Frontal cortex (tissue), 4 donors: Measurements from ENCODE around the gene IGF2R. TPM values are rescaled to one million over a fixed set of nuclear protein-coding genes. Genes with fewer than 3 reads are reported as not detected.

Experiments
- DNase-seq, 2 donors: peaks; one replicate each; pipeline ENCODE4 v3.0.0; 2012; ENCODE audit warnings: low spot score in 2 of 2
- FAIRE-seq: peaks from 2 replicates; lab custom pipeline; 2012; peaks lifted over from hg19 to GRCh38; lab: Jason Lieb, UNC
- total RNA-seq: library from RNA; depleted of rRNA; stranded (reverse); fragments of >200 nt; gene quantifications from one replicate; pipeline ENCODE4 v1.2.3, GENCODE V29; 2014
- donor health status: control.
- donor health status: control.
- donor health status: control.

IGF2R gene
- total RNA-seq, 1 donor from 2014 or later, result 20.8 TPM

DNA sequence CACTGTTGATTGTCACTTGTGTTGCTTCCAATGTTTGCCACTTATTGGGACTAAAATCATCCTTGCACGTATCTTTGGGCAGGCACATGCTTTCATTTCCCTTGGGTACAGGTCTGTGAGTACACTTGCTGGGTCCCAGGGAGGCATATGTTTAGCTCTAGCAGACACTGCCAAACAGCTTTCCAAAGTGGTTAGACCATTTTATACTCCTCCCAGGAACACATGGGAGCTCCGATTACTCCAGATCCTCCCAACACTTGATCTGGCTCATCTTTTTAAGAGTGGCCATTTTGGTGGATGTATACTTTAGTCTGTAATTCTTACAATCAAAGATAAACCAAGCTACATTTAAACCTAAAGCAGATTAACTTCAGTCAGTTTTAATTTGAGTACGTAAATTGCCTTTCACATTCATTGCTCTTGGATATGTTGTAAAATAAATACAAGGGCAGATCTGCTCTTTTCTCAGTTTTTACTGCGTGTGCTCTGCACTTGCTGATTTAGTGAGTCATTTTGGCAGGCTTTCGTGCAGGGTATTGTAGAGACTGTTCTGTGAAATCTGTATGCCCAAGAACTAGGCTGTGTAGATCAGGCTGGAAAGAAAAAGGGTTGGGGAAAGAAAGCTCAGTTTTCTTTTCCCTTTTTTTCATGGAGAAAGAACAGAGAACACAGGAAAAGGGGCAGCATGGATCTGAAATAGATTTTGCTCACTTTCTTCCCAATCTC is 172.3 kb downstream of the IGF2R start:
- DNase-seq, result no peak
- FAIRE-seq, result no peak

- DNase-seq (no peak), FAIRE-seq (no peak)
These were observed 173.3 kb downstream of the IGF2R start for GRCh38 chr6:160142115-160142715.

DNA sequence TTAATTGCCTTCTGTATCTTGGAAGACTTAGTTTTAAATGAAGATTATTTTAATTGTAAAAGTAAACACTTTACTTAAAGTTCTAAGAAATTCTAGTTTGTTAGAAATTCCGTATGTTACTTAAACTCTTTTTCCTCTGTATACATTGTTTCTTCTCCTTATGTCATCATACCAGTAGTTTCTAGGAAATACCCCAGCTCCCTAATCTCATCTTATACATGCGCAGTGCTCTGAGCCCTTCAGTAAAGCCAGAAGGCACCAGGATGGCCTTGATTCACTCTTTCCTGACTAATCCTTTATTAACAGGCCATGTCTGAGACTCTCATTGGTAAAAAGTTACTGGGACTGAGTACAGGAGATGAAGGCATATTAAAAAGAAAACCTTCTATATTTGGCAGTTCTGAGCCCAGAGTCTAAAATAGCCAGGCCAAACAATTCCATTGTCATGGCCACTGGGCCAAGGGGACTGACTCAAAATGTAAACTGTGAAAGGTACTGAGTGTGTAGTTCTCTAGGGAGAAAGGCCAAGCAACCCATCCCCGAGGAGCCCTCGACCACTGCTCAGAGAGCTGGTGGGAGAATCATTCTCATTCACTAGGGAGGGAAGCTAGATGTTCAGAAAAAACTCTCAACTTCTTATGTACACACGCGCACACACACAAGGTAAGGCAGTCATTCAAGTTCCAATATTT is 177.7 kb downstream of the IGF2R start:
- DNase-seq (no peak), FAIRE-seq (no peak)

DNA sequence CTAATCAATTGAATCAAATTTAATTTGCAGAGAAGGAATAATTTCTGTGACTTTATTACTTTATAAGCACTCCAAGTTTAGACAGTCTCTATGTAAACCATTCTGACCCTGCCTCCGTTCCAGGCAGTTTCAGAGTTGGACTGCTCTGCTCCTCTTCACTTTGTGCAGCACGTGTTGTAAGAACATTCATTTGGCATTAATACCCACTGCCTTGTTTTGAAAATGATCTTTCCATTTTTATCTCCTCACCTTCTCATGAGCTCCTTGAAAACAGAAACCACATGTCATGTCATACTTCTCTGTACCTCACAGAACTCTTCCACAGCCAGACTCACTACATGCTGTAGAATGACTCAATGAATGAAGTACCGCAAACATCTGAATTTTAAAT is 178.3 kb downstream of the IGF2R start:
- no peak for DNase-seq
- FAIRE-seq, result no peak

- no peak for FAIRE-seq
- no peak for DNase-seq
These were observed 185.6 kb downstream of the IGF2R start for GRCh38 chr6:160154471-160154870.

DNA sequence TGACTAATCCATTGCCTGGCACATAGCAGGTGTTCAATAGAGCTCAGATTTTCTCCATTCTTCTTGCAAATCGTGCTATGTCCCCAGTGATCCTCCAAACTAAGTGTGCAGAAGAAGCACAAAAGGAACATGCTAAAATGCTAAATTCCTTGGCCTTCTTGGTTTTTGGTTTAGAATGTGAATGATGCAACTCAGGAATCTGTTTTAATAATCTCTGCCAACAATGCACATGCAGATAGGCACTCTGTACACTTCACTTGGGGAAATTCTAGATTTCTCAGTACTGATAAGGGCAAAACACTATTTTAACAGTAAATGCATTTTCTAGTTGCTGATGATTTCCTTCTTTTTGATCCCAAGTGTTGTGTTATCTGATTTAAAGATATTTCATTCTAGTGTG is 188.0 kb downstream of the IGF2R start:
- no peak for FAIRE-seq
- DNase-seq, result no peak

DNA sequence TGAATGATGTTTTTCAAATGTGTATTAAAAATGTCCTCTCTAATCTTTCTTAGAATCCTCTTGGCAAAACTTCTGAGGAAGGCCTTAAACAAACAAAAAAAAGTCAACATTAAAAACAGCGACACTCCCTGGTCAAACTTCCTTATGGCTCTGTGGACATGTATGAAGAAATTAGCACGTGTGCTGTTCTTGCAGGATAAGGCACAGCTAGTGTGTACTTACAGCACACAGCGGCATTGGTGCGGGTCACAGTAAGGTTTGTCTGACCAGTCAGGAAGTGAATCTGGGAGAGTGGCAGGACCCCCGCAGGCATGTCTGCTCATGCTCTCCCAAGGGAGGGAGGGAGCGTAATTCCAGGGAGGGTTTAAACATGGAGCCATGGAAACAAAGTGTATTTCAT is 191.6 kb downstream of the IGF2R start:
- no peak for FAIRE-seq

More for the DNA sequence above, 191.6 kb downstream of the IGF2R start:
- DNase-seq, result no peak

Other genes with a start within 250 kb of the IGF2R start
- gene WTAP, start 241.6 kb upstream of the IGF2R start, total RNA-seq, result 131 TPM
- 100 TPM for gene ACAT2, start 207.0 kb upstream of the IGF2R start, total RNA-seq
- gene TCP1, start 179.5 kb upstream of the IGF2R start, total RNA-seq, result 378 TPM
- gene MRPL18, start 178.6 kb upstream of the IGF2R start, total RNA-seq, result 60.7 TPM
- not detected for gene PNLDC1, start 168.8 kb upstream of the IGF2R start, total RNA-seq
- 0.82 TPM for gene MAS1, start 78.1 kb upstream of the IGF2R start, total RNA-seq
- gene SLC22A1, start 152.7 kb downstream of the IGF2R start, total RNA-seq, result not detected